Astrocyte (in vitro differentiated cells and primary cell): ENCODE measurements around the gene DENND2A.

Experiments
- CTCF ChIP-seq: IDR thresholded peaks from 2 replicates; pipeline ENCODE4 v1.5.1; 2011; ENCODE audit warnings: low read depth, mild to moderate bottlenecking, inconsistent platforms, low read length, moderate library complexity; ENCODE audit not compliant: insufficient read depth
- EZH2 ChIP-seq: IDR thresholded peaks from 2 replicates; pipeline ENCODE4 v1.6.1; 2012; ENCODE audit warnings: mild to moderate bottlenecking, low read length, inconsistent platforms; ENCODE audit not compliant: insufficient read depth

DNA sequence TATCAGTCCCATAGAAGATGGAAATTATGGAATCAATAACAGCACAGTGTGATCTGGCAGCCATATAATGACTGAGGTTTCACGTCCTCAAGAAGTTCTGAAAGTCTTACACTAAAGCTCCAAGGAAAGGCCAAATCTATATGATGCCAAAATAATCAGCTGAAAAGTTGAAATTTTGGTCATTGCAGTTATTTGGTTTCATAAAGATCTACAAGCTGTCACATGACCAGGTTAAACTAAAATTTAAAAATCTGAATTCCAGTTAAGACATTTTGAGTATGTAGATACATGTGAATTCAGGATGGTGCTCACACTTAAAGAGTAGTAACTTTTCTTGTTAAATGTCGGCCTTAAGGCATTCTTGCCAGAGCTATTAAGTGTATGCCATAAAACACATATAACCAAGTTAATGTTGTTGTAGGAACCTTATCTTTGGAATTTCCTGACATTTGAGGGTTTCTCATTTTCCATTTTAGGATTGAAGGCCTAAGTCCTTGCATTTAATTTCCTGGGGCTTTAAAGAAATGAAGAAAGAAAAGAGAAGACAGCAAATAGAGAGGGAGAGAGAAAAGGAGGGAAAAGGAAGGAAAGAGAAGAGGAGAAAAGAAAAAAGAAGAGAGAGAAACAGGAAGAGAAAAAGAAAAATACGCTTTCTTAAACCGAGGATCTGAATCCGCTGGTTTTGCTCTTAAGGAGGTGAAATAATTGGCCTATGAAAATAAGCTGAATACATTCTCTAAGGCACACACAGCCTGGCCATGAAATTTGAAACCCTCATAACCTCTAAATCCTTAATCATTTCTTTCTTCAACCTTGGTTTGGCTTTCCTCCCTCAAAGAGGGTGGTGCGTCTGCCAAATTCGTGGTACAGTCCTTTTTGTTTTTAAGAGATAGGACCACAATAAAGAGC, 43.8 kb downstream of the DENND2A start:
- TF ChIP-seq CTCF (no peak), EZH2 (no peak)
